Smooth muscle cell (in vitro differentiated cells): ENCODE results near the gene HYPK. TPM values are rescaled to one million over a fixed set of nuclear protein-coding genes. Genes with fewer than 3 reads are reported as not detected.

Experiments
- DNase-seq: peaks from one replicate; lab custom pipeline; 2025; ENCODE audit not compliant: unreplicated experiment; lab: John Stamatoyannopoulos, UW
- H2AFZ ChIP-seq: fragments of 200-600 bp; sonication (generic); 2 replicates; pipeline ENCODE4 v1.6.0; 2016; ENCODE audit warnings: antibody characterized with exemption, low read depth, mild to moderate bottlenecking
- H3F3A ChIP-seq: fragments of 200-600 bp; sonication (generic); 2 replicates; pipeline ENCODE4 v1.6.0; 2017; ENCODE audit warnings: antibody characterized with exemption, low read depth
- H3K27ac ChIP-seq: fragments of 200-600 bp; sonication (generic); 2 replicates; pipeline ENCODE4 v1.5.1; 2016; ENCODE audit warnings: low read depth, mild to moderate bottlenecking
- H3K27me3 ChIP-seq: fragments of 200-600 bp; sonication (generic); 2 replicates; pipeline ENCODE4 v1.6.1; 2016; ENCODE audit warnings: low read depth, mild to moderate bottlenecking
- H3K36me3 ChIP-seq: fragments of 200-600 bp; sonication (generic); 2 replicates; pipeline ENCODE4 v1.5.1; 2016; ENCODE audit warnings: low read depth
- H3K4me1 ChIP-seq: fragments of 200-600 bp; sonication (generic); 2 replicates; pipeline ENCODE4 v1.5.1; 2016; ENCODE audit warnings: low read depth
- H3K4me2 ChIP-seq: fragments of 200-600 bp; sonication (generic); 2 replicates; pipeline ENCODE4 v1.6.0; 2016; ENCODE audit warnings: mild to moderate bottlenecking
- H3K4me3 ChIP-seq: fragments of 200-600 bp; sonication (generic); 2 replicates; pipeline ENCODE4 v1.5.1; 2016; ENCODE audit warnings: mild to moderate bottlenecking
- H3K79me2 ChIP-seq: fragments of 200-600 bp; sonication (generic); 2 replicates; pipeline ENCODE4 v1.6.0; 2016; ENCODE audit warnings: low read depth, mild to moderate bottlenecking
- H3K9ac ChIP-seq: fragments of 200-600 bp; sonication (generic); 2 replicates; pipeline ENCODE4 v1.6.0; 2016; ENCODE audit warnings: low read depth
- H3K9me3 ChIP-seq: fragments of 200-600 bp; sonication (generic); replicated peaks from 2 replicates; pipeline ENCODE4 v1.5.1; 2016; ENCODE audit warnings: low read depth
- H4K20me1 ChIP-seq: fragments of 200-600 bp; sonication (generic); 2 replicates; pipeline ENCODE4 v1.6.0; 2016; ENCODE audit warnings: low read depth
- WGBS: methylation state at CpG from one replicate; pipeline ENCODE4 v1.1.7; 2016; ENCODE audit warnings: low lambda C conversion rate; 5-methylcytosine and 5-hydroxymethylcytosine counted together
- polyA plus RNA-seq: library from polyadenylated mRNA; unstranded; fragments of >200 nt; fragmentation: Nextera tagmentation; extraction: Ambion mirVana; gene quantifications from 2 replicates; pipeline ENCODE4 v1.2.1, GENCODE V29; 2016
- total RNA-seq: library from RNA; depleted of rRNA; stranded (reverse); fragments of >200 nt; gene quantifications from 2 replicates; pipeline ENCODE4 v1.2.3, GENCODE V29; 2014
- TF ChIP-seq, protein P1 (sequence below): fragments of 200-600 bp; sonication (generic); IDR thresholded peaks from 2 replicates; pipeline ENCODE4 v1.5.1; 2017; ENCODE audit warnings: borderline replicate concordance, mild to moderate bottlenecking, antibody characterized with exemption; ENCODE audit not compliant: insufficient read depth, poor library complexity, severe bottlenecking

The HYPK gene
- total and polyA plus RNA-seq, 2 experiments from 2014 or later = 7.3 to 14.7 TPM

DNA sequence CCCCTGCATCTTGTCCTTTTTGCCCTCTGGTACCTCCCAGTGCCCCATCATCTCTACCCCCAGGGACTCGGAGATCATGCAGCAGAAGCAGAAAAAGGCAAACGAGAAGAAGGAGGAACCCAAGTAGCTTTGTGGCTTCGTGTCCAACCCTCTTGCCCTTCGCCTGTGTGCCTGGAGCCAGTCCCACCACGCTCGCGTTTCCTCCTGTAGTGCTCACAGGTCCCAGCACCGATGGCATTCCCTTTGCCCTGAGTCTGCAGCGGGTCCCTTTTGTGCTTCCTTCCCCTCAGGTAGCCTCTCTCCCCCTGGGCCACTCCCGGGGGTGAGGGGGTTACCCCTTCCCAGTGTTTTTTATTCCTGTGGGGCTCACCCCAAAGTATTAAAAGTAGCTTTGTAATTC lies 6.8 kb upstream of the HYPK start:
- peak overlapping the region; percentile 98 for H3K4me2 ChIP-seq
- H3F3A ChIP-seq = peaks cover 38% of the 10 kb centered on the region
- peak overlapping the region; percentile 97 for H3K27ac ChIP-seq
- peak overlapping the region; percentile 77 for H3K4me3 ChIP-seq
- TF ChIP-seq, protein P1, sequence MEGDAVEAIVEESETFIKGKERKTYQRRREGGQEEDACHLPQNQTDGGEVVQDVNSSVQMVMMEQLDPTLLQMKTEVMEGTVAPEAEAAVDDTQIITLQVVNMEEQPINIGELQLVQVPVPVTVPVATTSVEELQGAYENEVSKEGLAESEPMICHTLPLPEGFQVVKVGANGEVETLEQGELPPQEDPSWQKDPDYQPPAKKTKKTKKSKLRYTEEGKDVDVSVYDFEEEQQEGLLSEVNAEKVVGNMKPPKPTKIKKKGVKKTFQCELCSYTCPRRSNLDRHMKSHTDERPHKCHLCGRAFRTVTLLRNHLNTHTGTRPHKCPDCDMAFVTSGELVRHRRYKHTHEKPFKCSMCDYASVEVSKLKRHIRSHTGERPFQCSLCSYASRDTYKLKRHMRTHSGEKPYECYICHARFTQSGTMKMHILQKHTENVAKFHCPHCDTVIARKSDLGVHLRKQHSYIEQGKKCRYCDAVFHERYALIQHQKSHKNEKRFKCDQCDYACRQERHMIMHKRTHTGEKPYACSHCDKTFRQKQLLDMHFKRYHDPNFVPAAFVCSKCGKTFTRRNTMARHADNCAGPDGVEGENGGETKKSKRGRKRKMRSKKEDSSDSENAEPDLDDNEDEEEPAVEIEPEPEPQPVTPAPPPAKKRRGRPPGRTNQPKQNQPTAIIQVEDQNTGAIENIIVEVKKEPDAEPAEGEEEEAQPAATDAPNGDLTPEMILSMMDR = no peak
- H3K9ac ChIP-seq = peak overlapping the region; percentile 100
- WGBS = 94% methylated on average over 10 of the region's 10 CpGs
- H3K9me3 ChIP-seq = no peaks in the 10 kb centered on the region
- H3K27me3 ChIP-seq = no peaks in the 10 kb centered on the region
- H3K4me1 ChIP-seq = peaks cover 24% of the 10 kb centered on the region
- peaks cover 38% of the 10 kb centered on the region for H3K79me2 ChIP-seq
- DNase-seq = no peak
- H4K20me1 ChIP-seq = peaks cover 58% of the 10 kb centered on the region
- no peaks in the 10 kb centered on the region for H3K36me3 ChIP-seq
- no peak overlapping the region for H2AFZ ChIP-seq

DNA sequence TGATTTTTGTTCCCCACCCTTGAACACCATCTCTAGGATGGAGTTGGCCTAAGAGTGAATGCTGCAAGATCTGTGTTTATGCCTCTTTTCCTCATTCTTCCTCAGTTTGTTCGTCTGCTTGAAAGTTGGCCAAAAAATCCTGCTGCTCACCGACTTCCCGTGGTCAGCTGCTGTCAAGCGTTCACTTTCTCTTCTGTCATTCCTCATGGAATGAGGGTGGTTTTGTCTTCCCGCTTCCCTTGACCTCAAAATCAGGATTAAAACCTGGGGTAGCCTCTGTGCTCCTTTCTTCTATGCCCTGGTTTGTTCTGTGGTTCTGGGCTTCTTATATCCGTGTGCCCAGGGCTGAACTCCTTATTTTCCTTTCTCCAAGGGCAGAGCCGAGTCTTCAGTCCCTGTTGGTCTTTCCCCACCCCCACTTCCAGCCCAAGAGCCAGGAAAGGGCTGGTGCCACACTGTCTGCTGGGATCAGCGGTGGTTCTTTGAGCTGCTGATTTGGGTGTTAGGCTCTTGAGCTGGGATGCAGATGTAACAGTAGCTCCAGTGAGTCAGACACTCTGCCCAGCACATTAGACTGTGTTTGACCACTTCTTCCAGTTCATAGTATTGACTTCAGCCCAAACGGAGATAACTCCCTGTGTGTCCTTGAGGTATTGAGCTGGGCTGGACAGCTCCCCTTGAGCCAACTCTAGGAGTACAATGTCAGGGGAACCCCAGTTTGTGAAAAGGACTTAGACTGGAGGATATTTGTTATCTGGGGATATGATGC lies 5.9 kb upstream of the HYPK start:
- peak overlapping the region; percentile 77 for H3K4me3 ChIP-seq
- no peaks in the 10 kb centered on the region for H3K27me3 ChIP-seq
- H4K20me1 ChIP-seq = peaks cover 58% of the 10 kb centered on the region
- no peak for DNase-seq
- H2AFZ ChIP-seq = no peak overlapping the region
- H3K9me3 ChIP-seq = no peaks in the 10 kb centered on the region
- H3K4me1 ChIP-seq = peaks cover 25% of the 10 kb centered on the region
- H3F3A ChIP-seq = peaks cover 44% of the 10 kb centered on the region
- H3K9ac ChIP-seq = peak overlapping the region; percentile 100
- no peaks in the 10 kb centered on the region for H3K36me3 ChIP-seq
- H3K4me2 ChIP-seq = peak overlapping the region; percentile 98
- 36% methylated on average over 9 of the region's 9 CpGs for WGBS
- TF ChIP-seq, protein P1 = no peak
- H3K79me2 ChIP-seq = peaks cover 38% of the 10 kb centered on the region
- H3K27ac ChIP-seq = peak overlapping the region; percentile 97

DNA sequence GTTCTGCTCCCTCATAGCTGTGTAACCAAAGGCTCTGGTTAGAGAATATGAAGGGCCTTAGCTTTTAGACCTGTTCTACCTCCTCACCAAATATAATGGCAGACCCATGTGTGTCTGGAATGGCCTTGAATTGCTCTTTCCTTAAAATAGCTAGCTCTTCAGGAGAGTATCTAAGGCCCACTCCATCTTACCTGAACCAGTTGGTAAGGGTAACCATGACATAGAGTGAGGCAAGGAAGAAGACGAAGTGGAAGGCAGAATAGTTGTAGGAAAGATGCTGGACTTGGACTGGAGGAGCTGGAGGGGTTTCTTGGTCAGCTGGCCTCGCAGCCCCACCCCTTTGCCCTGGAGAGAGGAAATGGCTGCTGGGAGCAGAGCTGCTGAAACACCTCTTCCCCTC lies 5.2 kb upstream of the HYPK start:
- H3K36me3 ChIP-seq = no peaks in the 10 kb centered on the region
- H3K4me2 ChIP-seq = peak overlapping the region; percentile 98
- no peak overlapping the region for H3K4me3 ChIP-seq

More for the DNA sequence above, 5.2 kb upstream of the HYPK start:
- Histone ChIP-seq H2AFZ (no peak overlapping the region), H3K9ac (no peak overlapping the region), H3K27me3 (no peaks in the 10 kb centered on the region), H3K4me1 (peaks cover 33% of the 10 kb centered on the region), H3K9me3 (no peaks in the 10 kb centered on the region), H3K79me2 (peaks cover 38% of the 10 kb centered on the region), H4K20me1 (peaks cover 58% of the 10 kb centered on the region), H3F3A (peaks cover 50% of the 10 kb centered on the region), H3K27ac (peak overlapping the region; percentile 97)
- no peak for DNase-seq
- WGBS = 100% methylated on average over 2 of the region's 2 CpGs
- TF ChIP-seq, protein P1 = no peak
